Bronchial epithelial cell (primary cell): ENCODE data around the gene CPA2. TPM values are rescaled to one million over a fixed set of nuclear protein-coding genes. Genes with fewer than 3 reads are reported as not detected.

ENCODE experiments used
- DNase-seq: peaks from one replicate; pipeline ENCODE4 v3.0.0-alpha.2; 2010; ENCODE audit warnings: low read depth
- FAIRE-seq: peaks from 2 replicates; lab custom pipeline; 2011; peaks lifted over from hg19 to GRCh38; lab: Jason Lieb, UNC
- H3K27me3 ChIP-seq: 2 replicates; pipeline ENCODE4 v1.5.1; 2011; ENCODE audit warnings: low read length; ENCODE audit not compliant: control insufficient read depth, insufficient read depth
- H3K36me3 ChIP-seq: 2 replicates; pipeline ENCODE4 v1.5.1; 2011; ENCODE audit warnings: low read length; ENCODE audit not compliant: control insufficient read depth, insufficient read depth
- H3K4me3 ChIP-seq: 2 replicates; pipeline ENCODE4 v1.5.1; 2011; ENCODE audit warnings: mild to moderate bottlenecking, low read depth, low read length, control low read depth
- CTCF ChIP-seq: IDR thresholded peaks from 2 replicates; pipeline ENCODE4 v1.5.1; 2011; ENCODE audit warnings: mild to moderate bottlenecking, moderate library complexity, low read length, control low read depth, inconsistent platforms; ENCODE audit not compliant: insufficient read depth, severe bottlenecking
- total RNA-seq: library from RNA; depleted of rRNA; stranded (reverse); fragments of >200 nt; gene quantifications from 2 replicates; pipeline ENCODE4 v1.2.1, GENCODE V29; 2014

CPA2 gene
- total RNA-seq, 1 donor from 2014 or later = not detected

DNA sequence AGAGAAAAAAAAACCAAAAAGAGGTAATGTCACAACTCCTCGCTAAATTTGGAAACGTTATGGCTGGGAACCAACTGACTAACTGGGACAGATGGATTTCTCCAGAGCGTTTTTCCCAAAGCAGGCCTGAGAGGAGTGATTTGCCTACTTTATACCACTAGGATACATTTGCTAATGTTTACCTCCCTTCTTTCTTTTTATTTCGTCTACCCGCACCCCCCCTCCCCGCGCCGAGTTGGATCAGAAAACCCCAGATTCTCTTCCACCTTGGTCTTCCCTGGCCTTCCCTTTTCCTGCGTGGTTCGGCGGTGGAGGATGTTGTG lies 7.2 kb downstream of the CPA2 start:
- TF ChIP-seq CTCF = no peak
- FAIRE-seq (no peak), DNase-seq (no peak)
- Histone ChIP-seq H3K27me3 (no peaks in the 10 kb centered on the region), H3K36me3 (no peaks in the 10 kb centered on the region), H3K4me3 (no peak overlapping the region)

GRCh38 chr7:130274296-130274695 lies 7.6 kb downstream of the CPA2 start:
- FAIRE-seq (no peak), DNase-seq (no peak)
- H3K27me3 ChIP-seq = no peaks in the 10 kb centered on the region
- no peak for TF ChIP-seq CTCF
- H3K36me3 ChIP-seq = no peaks in the 10 kb centered on the region
- H3K4me3 ChIP-seq = no peak overlapping the region

DNA sequence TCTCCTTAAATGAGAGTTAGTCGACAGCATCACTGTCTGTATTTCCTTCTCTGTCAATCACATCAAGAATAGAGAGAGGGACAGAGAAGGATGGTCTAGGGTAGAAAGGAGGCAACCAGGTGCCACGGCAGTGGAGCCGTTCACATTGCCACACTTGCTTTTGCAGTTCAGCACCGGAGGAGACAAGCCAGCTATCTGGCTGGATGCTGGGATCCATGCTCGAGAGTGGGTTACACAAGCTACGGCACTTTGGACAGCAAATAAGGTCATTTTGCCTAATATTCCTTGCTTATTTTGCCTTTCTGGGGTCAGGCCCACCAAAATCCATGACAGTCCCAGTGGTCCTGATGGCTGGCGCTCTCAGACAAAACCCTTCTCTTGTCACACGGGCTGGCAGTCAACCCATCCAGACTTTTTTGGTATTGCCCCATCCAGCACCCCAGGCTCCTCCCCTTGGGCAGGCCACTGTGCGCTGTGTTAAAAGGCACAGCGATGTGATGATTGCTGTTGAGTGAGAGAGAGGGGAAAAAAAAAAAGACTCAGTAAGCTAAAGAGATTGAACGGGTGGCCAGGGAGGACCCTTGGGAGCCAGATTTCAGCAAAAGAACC lies 8.4 kb downstream of the CPA2 start:
- H3K36me3 ChIP-seq = no peaks in the 10 kb centered on the region
- no peak for FAIRE-seq
- no peak overlapping the region for H3K4me3 ChIP-seq
- TF ChIP-seq CTCF = no peak
- no peaks in the 10 kb centered on the region for H3K27me3 ChIP-seq
- DNase-seq = no peak

DNA sequence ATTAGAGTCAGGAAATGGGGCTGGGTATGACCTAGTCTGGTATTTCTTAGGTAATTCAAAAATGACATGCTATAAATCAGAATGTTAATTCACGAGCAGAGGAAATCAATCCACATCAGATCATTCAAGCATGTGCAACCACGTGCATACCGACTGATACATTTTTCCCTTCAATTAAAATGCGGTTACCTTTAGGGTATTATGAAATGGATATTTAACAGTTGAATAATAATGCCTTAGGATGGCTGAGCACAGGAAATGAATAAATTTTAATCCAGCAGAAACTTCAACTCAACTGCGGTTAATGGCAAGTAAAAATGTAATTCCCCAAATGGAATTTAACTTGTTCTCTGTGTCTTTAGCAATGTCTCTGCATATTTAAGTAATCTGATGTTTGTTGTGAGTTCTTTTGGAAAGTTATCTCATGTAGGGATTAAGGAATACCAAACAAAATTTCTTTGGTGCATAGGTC lies 9.2 kb downstream of the CPA2 start:
- Histone ChIP-seq H3K27me3 (no peaks in the 10 kb centered on the region), H3K4me3 (no peak overlapping the region), H3K36me3 (no peaks in the 10 kb centered on the region)
- FAIRE-seq (no peak), DNase-seq (no peak)
- no peak for TF ChIP-seq CTCF

GRCh38 chr7:130276796-130277762 lies 10.4 kb downstream of the CPA2 start:
- H3K36me3 ChIP-seq = no peaks in the 10 kb centered on the region
- no peak for TF ChIP-seq CTCF
- no peak for FAIRE-seq
- peak; percentile 38 for DNase-seq
- H3K27me3 ChIP-seq = no peaks in the 10 kb centered on the region
- no peak overlapping the region for H3K4me3 ChIP-seq
